ENCODE measurements around the gene DTNB.

DNA sequence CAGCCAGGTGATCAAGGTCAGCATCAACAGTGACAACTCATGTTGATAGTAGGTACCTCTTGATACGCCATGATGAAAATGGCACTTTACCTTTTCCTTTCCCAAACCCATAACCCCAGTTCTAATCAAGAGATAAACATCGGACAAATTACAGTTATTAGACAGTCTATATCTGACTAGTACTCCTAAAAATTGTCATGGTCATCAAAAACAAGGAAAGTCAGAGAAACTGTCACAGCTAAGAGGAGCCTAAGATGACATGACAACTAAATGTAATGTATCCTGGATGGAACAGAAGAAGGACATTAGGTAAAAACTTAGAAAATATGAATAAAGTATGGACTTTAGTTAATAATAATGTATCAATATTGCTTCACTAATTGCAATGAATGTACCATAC is 234.6 kb downstream of the DTNB start:
- TF ChIP-seq POLR2A (IDR thresholded peaks at IDR 0.05) (no peak), EP300 (IDR thresholded peaks at IDR 0.05; ENCODE audit: low read depth) (no peak), POLR2AphosphoS5 (IDR thresholded peaks at IDR 0.05) (no peak)
- TF ChIP-seq, protein P1, sequence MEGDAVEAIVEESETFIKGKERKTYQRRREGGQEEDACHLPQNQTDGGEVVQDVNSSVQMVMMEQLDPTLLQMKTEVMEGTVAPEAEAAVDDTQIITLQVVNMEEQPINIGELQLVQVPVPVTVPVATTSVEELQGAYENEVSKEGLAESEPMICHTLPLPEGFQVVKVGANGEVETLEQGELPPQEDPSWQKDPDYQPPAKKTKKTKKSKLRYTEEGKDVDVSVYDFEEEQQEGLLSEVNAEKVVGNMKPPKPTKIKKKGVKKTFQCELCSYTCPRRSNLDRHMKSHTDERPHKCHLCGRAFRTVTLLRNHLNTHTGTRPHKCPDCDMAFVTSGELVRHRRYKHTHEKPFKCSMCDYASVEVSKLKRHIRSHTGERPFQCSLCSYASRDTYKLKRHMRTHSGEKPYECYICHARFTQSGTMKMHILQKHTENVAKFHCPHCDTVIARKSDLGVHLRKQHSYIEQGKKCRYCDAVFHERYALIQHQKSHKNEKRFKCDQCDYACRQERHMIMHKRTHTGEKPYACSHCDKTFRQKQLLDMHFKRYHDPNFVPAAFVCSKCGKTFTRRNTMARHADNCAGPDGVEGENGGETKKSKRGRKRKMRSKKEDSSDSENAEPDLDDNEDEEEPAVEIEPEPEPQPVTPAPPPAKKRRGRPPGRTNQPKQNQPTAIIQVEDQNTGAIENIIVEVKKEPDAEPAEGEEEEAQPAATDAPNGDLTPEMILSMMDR (IDR thresholded peaks at IDR 0.05) = no peak
